HepG2 (cell line): ENCODE measurements around the gene TLE1. TPM values are rescaled to one million over a fixed set of nuclear protein-coding genes. Genes with fewer than 3 reads are reported as not detected.

ENCODE experiments used
- ARID3A ChIP-seq: IDR thresholded peaks from 2 replicates; pipeline ENCODE4 v1.6.1; 2012; ENCODE audit warnings: low read depth, low read length, improper control_type of control experiment
- CBX1 ChIP-seq: IDR thresholded peaks from one replicate; pipeline ENCODE4 v1.6.1; 2016; ENCODE audit warnings: antibody characterized with exemption, low read depth
- CHD4 ChIP-seq: fragments of 200-600 bp; sonication (generic); IDR thresholded peaks from 2 replicates; pipeline ENCODE4 v1.7.0; 2017; ENCODE audit warnings: mild to moderate bottlenecking, low read length, borderline replicate concordance
- HMGXB3 ChIP-seq: sonication (generic); formaldehyde crosslinking; IDR thresholded peaks from 2 replicates; pipeline ENCODE4 v1.4.0; 2020; ENCODE audit warnings: missing genetic modification reagents, borderline replicate concordance
- KDM4B ChIP-seq: sonication (generic); formaldehyde crosslinking; IDR thresholded peaks from 2 replicates; pipeline ENCODE4 v1.4.0; 2020; ENCODE audit warnings: missing genetic modification reagents
- KLF6 ChIP-seq: IDR thresholded peaks from 2 replicates; pipeline ENCODE4 v1.8.0; 2016; ENCODE audit warnings: missing biosample characterization, missing genetic modification reagents
- MED1 ChIP-seq: sonication (generic); formaldehyde crosslinking; IDR thresholded peaks from 2 replicates; pipeline ENCODE4 v1.4.0; 2020; ENCODE audit warnings: missing genetic modification reagents
- MTERF4 ChIP-seq: sonication (generic); formaldehyde crosslinking; IDR thresholded peaks from 2 replicates; pipeline ENCODE4 v1.8.0; 2023; ENCODE audit warnings: mild to moderate bottlenecking, missing genetic modification reagents
- PATZ1 ChIP-seq: sonication (generic); formaldehyde crosslinking; IDR thresholded peaks from 2 replicates; pipeline ENCODE4 v1.4.0; 2020; ENCODE audit warnings: missing genetic modification reagents
- PBX3 ChIP-seq: sonication (generic); formaldehyde crosslinking; IDR thresholded peaks from 2 replicates; pipeline ENCODE4 v1.8.1; 2023; ENCODE audit warnings: missing genetic modification reagents, inconsistent platforms, borderline replicate concordance
- PITX1 ChIP-seq: sonication (generic); formaldehyde crosslinking; IDR thresholded peaks from 2 replicates; pipeline ENCODE4 v1.5.1; 2020; ENCODE audit warnings: mild to moderate bottlenecking, missing genetic modification reagents
- RAD21 ChIP-seq: fragments of 450-650 bp; formaldehyde crosslinking; IDR thresholded peaks from 2 replicates; pipeline ENCODE4 v1.5.0; 2020; ENCODE audit warnings: mild to moderate bottlenecking
- ZBTB14 ChIP-seq: sonication (generic); formaldehyde crosslinking; IDR thresholded peaks from 2 replicates; pipeline ENCODE4 v1.4.0; 2020; ENCODE audit warnings: missing genetic modification reagents
- ZC3H13 ChIP-seq: sonication (generic); formaldehyde crosslinking; IDR thresholded peaks from 2 replicates; pipeline ENCODE4 v1.8.1; 2023; ENCODE audit warnings: mild to moderate bottlenecking, missing genetic modification reagents, moderate library complexity
- ZNF296 ChIP-seq: sonication (generic); formaldehyde crosslinking; conservative IDR thresholded peaks from 2 replicates; pipeline ENCODE4 v1.5.0; 2020; ENCODE audit warnings: mild to moderate bottlenecking, missing genetic modification reagents
- ZNF383 ChIP-seq: sonication (generic); formaldehyde crosslinking; IDR thresholded peaks from 2 replicates; pipeline ENCODE4 v1.4.0; 2020; ENCODE audit warnings: missing genetic modification reagents, mild to moderate bottlenecking, borderline replicate concordance
- ZNF674 ChIP-seq: sonication (generic); formaldehyde crosslinking; IDR thresholded peaks from 2 replicates; pipeline ENCODE4 v1.5.0; 2020; ENCODE audit warnings: low read depth, mild to moderate bottlenecking, missing genetic modification reagents
- ZNF780A ChIP-seq: sonication (generic); formaldehyde crosslinking; IDR thresholded peaks from 2 replicates; pipeline ENCODE4 v1.8.0; 2022; ENCODE audit warnings: mild to moderate bottlenecking, missing genetic modification reagents, moderate library complexity
- polyA plus RNA-seq, 8 experiments: library from polyadenylated mRNA; depleted of rRNA in 3 of 8; stranded (reverse) in 7 of 8; unstranded in 1 of 8; fragments of >200 nt; fragmentation: Illumina TruSeq in 4 of 8; extraction: Trizol in 4 of 8; gene quantifications; 2 replicates each; pipeline versions ENCODE4 v1.2.1 to v1.2.3, GENCODE V29; 2011 to 2016; ENCODE audit warnings: low read depth in 4 of 8, missing spikeins in 1 of 8, mixed read lengths in 1 of 8; ENCODE audit not compliant: insufficient read depth in 1 of 8
- total RNA-seq, 5 experiments: library from RNA; depleted of rRNA; stranded (reverse); fragments of >200 nt; fragmentation: Illumina TruSeq; extraction: Trizol; gene quantifications; 2 replicates each; pipeline ENCODE4 v1.2.3, GENCODE V29; 2016; ENCODE audit warnings: low read depth in 1 of 5

TLE1 gene
- total and polyA plus RNA-seq, 2 of the 13 experiments (the other 11 are each of a cell fraction or from before 2014, with no cell fraction given), result 35.9 to 109 TPM

- TF ChIP-seq MTERF4 (CRISPR knock-in tag), result no peak
- TF ChIP-seq ZNF296 (CRISPR knock-in tag), result no peak
- peak; percentile 77; the same call in 1 of the 2 replicates for TF ChIP-seq KDM4B (CRISPR knock-in tag)
- TF ChIP-seq ZBTB14 (CRISPR knock-in tag), result no peak
- peak; percentile 96 for TF ChIP-seq MED1 (CRISPR knock-in tag)
- peak; percentile 99 for TF ChIP-seq PITX1 (CRISPR knock-in tag)
- peak; percentile 63; the same call in 1 of the 2 replicates for TF ChIP-seq KLF6 (CRISPR knock-in tag)
- no peak for TF ChIP-seq CBX1
- TF ChIP-seq PATZ1 (CRISPR knock-in tag), result peak; percentile 63
- TF ChIP-seq ZNF780A (CRISPR knock-in tag), result no peak
- TF ChIP-seq RAD21 (CRISPR knock-in tag), result no peak
- TF ChIP-seq ARID3A, result peak; percentile 99
- peak; percentile 85; the same call in 1 of the 2 replicates for TF ChIP-seq CHD4
- 0 out of 2 replicates have a peak, but pooled peaks have one; percentile 48 for TF ChIP-seq HMGXB3 (CRISPR knock-in tag)
- no peak for TF ChIP-seq ZC3H13 (CRISPR knock-in tag)
- TF ChIP-seq ZNF383 (CRISPR knock-in tag), result no peak
- TF ChIP-seq PBX3, result no peak
- TF ChIP-seq ZNF674 (CRISPR knock-in tag), result no peak
Observed at GRCh38 chr9:81535542-81536241, 153.7 kb downstream of the TLE1 start (continued).
